ENCODE results near the gene HUS1.

HUS1 gene

DNA sequence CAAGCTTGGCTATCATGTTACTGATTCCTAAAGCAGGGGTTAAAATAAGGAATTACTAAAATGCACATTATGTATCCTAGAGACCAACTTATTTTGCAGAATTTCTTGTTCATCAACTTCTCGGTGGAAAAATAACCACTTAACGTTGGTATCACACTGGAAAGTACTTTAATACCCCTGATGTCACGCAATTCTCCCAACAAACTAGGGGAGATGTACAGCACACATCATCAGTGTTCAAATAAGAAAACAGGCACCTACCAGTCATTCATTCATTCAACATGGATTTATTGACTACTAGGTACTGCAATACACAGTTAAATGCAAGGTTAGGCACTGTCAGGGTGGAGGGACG, 648 bp downstream of the HUS1 start:
- no peak for DNase-seq

DNA sequence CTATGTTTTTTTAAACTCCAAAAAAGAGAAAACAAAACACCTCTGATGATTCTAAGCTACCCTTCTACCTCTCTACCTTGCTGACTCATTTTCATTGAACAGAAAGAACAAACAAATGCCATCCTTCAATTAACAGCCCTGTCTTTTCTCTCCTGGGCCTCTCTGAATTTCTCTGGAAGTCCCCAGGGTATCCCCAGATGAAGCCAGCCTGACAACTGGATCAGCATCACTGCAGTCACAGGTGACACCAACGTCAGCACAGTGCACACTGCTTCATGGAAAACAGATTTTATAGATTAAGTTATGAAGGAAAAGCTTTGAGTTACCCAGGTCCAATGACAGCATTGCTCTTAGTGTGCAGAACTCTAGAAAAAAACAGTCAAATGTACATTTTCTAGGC, 5.7 kb downstream of the HUS1 start:
- DNase-seq: no peak

GRCh38 chr7:47970761-47971160, 8.7 kb downstream of the HUS1 start:
- DNase-seq: no peak

DNA sequence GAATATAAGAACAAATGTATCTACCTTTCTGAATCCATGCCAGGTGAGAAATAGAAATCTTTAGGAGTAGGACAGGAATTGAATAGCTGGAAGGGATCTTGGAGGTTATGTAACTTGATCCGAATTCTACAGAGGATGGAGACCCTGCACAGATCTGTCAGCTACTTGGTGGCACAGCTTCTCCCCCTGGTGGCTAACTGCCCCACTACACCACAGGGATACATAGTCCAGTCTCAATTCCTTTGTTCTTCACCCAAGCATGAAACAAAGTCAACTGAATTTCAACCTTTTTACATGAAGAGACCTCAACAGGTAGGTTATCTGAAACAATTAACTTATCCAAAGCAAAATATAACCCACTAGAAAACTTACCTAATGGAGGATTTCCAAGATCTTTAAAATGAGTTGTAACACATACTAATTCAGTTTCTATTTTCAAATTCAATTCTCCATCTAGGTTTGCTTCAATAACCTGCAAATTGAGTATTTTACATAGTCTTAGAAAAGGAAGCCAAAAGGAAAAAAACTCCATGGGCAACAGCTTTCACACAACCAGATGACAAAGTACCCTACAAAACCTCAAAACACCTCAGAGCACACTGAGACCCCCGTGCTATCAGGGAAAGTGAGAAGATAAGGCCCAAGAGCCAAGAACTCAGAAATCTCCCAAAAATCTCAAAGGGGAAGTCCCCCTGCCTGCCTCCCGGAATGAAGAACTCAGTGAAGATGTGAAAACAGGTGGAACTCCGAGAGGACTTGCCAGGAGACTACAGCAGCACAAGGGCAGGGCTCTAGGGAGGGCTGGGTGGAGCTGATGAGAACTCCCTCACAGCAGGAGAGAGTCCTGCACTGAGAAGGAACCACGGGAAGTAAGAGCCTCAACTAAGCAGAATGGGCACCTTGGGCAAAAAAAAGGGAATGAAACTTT, 10.3 kb downstream of the HUS1 start:
- DNase-seq: peak; percentile 50

DNA sequence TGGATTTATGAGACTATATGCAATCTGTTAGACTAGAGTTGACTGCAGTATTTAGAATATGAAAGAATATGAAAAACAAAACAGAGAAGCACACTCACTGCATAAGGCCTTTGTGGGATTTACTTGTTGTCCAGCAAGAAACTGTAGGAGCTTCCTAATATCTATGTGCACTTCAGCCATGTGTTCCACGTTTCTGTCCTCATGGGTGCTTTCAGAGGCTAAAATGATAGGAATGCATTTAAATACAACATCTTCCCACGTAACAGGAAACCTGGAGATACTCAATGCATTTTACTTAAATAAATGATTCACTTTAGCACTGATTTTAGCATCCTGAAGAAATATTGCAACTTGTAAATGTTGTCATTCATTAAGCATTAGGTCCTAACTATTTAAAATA, 11.7 kb downstream of the HUS1 start:
- no peak for DNase-seq

DNA sequence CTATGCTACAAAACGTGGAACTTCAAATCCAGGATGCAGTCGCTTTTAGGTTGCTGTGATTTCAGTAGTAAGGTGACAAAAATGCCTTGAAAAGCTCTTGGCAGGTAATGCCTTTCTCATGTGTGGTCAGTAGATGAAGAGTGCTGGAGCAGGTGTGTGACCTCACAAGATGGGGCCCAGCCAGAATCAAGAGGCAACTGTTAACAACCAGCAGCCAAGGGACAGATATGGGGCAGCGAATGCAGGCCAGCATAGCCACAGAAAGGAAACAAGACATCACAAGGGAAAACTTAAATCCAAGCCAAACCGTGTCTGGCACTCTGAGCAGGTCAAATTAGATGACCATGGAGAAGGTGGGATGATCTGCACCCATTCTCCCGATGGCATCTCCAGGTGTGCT, 12.3 kb downstream of the HUS1 start:
- DNase-seq: no peak

- DNase-seq: no peak
These were observed 14.0 kb downstream of the HUS1 start for GRCh38 chr7:47965456-47965855.

GRCh38 chr7:47962262-47962661, 17.2 kb downstream of the HUS1 start:
- no peak for DNase-seq

DNA sequence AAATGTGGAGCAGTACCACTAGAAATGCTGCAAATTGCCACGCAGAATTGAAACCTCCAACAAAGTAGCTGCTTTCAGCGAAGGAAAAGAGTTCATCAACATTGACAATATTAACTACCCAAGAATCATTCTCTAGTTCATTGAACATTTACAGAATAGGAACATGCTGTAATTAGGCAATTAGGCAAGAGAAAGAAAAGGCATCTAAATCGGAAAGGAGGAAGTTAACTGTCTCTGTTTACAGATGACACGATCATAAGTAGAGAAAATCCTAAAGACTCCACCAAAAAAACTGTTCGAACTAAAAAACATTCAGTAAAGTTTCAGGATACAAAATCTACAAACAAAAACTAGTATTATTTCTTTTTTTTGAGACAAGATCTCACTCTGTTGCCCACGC, 22.3 kb downstream of the HUS1 start:
- DNase-seq: no peak

DNA sequence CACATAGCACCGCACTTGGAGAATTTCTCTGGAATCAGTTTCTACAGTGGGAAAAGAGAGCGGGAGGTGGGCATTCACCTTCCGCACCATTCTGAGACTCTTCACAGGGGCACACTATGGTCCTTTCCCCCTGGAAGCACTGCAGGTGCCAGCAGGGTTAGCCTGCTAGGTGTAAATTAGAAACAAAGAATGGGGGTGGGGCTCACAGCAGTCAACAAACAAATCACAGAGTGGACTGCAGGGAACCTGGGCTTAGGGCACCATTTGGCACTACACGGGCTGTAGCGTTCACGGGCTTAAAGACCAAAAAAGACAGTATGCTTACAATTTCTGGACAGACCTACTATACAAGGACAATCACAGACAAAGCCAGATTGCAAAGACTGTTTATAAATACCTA, 23.2 kb downstream of the HUS1 start:
- DNase-seq: no peak

GRCh38 chr7:47954231-47954911, 25.0 kb downstream of the HUS1 start:
- no peak for DNase-seq

GRCh38 chr7:47953822-47954221, 25.6 kb downstream of the HUS1 start:
- no peak for DNase-seq

DNA sequence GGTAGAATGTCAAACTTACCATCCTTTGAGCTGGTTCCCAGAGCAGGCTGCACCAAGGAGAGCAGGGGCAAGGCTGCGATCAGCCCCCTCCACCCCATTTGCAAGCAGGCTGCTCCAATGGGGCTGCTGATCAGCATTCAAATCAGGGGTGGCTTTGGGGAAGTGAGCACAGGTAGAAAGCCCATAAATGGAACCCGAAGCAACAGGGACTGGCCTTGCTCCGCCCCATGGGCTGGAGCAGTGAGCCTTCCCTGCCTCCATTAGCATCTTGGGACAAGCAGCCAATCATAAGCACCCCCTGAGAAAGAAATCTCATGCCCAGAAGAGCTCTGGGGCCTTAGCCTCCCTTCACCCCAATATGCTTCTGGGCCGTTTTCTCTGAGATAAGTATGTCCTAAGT, 27.2 kb downstream of the HUS1 start:
- DNase-seq: no peak

GRCh38 chr7:47951374-47951773, 28.0 kb downstream of the HUS1 start:
- no peak for DNase-seq

DNA sequence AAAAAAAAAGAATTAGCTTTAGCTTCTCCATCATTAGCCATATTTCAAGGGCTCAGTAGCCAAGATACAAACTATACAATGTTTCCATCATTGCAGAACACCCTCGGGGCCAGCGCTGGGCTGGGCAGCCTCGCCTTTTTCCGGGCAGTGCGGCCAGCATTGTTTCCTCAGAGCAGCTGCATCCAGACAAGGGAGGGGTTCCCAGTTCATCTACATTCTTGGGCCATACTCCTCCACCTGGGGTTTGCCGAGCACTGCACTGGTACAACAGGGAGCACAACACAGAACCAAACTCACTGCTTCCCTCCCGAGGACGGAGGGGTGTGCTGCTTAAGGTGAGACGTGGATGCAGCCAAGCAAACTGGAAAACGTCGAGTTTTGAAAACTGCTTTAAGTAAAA, 28.7 kb downstream of the HUS1 start:
- no peak for DNase-seq

- no peak for DNase-seq
These were observed 29.7 kb downstream of the HUS1 start for GRCh38 chr7:47949703-47950102.

DNA sequence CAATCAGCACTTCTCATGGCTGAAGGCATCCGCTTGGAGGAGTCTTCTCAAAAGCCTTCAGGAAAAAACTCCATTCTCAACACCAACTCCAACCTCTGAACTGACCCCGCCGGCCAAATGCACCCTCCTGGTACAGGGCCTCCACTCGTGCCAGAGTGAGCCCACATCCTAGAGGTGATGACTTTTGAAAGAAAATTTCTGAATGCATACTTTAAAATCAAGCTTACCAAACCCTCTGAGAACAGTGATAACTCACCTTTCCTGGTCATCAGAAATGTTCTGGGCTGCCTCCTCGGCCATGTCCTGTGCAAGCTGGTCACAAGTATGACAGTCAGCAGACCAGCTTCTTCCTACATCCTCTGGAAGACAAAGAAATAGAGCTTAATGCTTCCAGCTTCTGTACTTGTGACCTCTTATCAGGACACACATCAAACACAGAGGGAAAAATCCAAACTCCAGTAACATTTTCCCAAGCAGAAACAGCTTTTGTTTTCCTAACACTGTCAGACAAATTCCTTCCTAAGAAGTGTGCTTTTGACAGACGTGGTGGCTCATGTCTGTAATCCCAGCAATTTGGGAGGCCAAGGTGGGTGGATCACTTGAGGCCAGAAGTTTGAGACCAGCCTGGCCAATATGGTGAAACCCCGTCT, 31.1 kb downstream of the HUS1 start, which contains the start of gene PKD1L1:
TSS of gene PKD1L1 (minus strand) at position 326 of the 650 bp plus-strand sequence. CDS start at position 300, 26 bp downstream.
- no peak for DNase-seq

GRCh38 chr7:47947355-47947749, 32.1 kb downstream of the HUS1 start:
- DNase-seq: no peak

DNA sequence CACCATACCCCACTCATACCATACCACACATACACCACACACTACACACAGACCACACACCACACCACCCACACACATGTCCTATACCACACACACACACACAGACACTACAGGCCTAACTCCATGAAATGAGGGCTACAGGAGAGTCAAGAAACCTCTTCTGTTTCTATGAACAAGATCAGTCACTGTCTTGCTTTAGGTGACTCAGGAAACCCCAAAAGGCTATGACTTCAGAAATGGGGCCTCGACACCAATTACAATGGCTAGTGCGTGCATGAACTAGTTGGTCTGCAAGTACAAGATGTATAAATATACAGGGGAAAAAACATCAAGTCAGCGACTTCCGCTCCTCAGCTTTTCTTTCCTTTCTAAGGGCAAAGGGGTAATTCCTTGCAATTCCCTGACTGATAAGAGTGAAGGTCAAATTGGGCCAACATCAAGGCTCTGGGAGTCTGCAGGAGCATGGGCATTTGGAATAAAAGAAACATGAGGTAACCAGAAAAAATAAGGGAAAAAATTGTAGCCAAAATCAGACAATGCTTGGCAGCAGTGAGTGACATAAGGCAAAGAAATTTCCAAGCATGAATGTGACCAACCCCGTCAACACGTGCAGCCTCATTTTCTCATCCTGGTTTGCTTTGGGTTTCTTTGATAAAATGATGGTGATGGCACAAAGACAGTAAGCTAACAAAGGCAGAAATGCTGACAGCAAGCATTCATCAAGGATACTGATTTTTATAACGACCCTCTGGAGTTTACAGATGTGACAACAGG, 32.6 kb downstream of the HUS1 start:
- DNase-seq: no peak

- peak; percentile 75 for DNase-seq
These were observed 34.0 kb downstream of the HUS1 start for GRCh38 chr7:47945261-47946015.

DNA sequence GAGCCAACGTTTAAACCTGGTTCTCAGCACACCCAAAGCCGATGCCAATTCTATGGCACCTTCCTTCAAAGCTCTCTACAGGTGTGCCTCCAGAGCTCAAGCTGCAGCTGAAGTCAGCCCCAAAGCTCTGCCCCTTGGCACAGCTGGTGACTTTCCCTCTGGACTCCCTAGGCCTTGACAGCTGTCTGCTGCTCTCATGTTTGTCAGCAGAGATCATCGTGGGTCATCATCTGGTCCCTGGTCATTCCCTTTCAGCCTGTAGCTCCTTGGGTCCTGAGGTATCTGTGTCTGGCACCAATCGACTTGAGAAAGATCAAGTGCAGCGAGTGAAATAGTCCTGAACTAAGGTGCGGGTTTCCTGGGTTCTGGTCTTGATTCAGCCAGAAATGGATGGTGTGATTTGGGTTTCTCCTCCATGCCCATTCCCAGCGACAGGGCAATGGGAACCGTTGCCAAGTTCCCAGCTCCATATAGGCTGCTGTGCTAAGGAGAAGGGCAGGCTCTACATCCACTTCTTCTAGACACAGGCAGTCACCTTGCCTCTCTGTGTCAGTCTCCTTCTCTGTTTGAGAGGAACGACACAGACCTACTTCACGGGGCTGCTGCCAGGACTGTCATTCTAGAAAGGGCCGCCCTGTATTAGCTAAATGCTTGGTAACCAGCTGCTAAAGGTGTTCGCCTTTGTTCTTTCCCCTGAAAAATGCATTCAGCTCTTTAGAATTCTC, 34.7 kb downstream of the HUS1 start:
- no peak for DNase-seq

Measured in stimulated activated CD4-positive, alpha-beta T cell treated with anti-CD3 and anti-CD28 coated beads, Interleukin-12 subunit alpha, Interleukin-12 subunit beta, amount 100 ng/mL, for 4 hours (primary cell).